ENCODE results near the gene TPRKB. TPM values are rescaled to one million over a fixed set of nuclear protein-coding genes. Genes with fewer than 3 reads are reported as not detected.
"Not testable (repeated sequence)": the region's sequence is repeated elsewhere in the genome, so short reads cannot be mapped to it uniquely, and the experiment has no call there.

TPRKB gene
- total RNA-seq, 1 donor from 2014 or later, result 30.6 TPM

GRCh38 chr2:73718421-73718820 lies 18.7 kb downstream of the TPRKB start:
- Histone ChIP-seq H3K4me1 (peaks cover 11% of the 10 kb centered on the region), H3K36me3 (no peaks in the 10 kb centered on the region), H3K27me3 (ENCODE audit: low read depth) (no peaks in the 10 kb centered on the region), H3K27ac (replicated peaks) (no peak overlapping the region), H3K4me3 (no peak overlapping the region), H3K9me3 (replicated peaks) (peaks cover 11% of the 10 kb centered on the region)
- TF ChIP-seq CTCF (IDR thresholded peaks at IDR 0.05; ENCODE audit: borderline replicate concordance), result no peak
- intact Hi-C loops (cut with micrococcal nuclease), result no loop called here
- DNase-seq, result no peak

GRCh38 chr2:73717695-73718094 lies 19.4 kb downstream of the TPRKB start:
- Histone ChIP-seq H3K9me3 (replicated peaks) (peaks cover 11% of the 10 kb centered on the region), H3K4me1 (peaks cover 11% of the 10 kb centered on the region)
- H3K27ac ChIP-seq (replicated peaks); DNase-seq; H3K36me3 ChIP-seq; intact Hi-C loops (cut with micrococcal nuclease); H3K4me3 ChIP-seq; H3K27me3 ChIP-seq (ENCODE audit: low read depth): not testable (repeated sequence)

GRCh38 chr2:73717251-73717606 lies 19.9 kb downstream of the TPRKB start:
- H3K4me3 ChIP-seq, result no peak overlapping the region
- H3K4me1 ChIP-seq, result peaks cover 11% of the 10 kb centered on the region
- intact Hi-C loops (cut with micrococcal nuclease), result no loop called here
- no peak overlapping the region for H3K27ac ChIP-seq (replicated peaks)
- TF ChIP-seq CTCF (IDR thresholded peaks at IDR 0.05; ENCODE audit: borderline replicate concordance), result no peak
- DNase-seq, result no peak
- H3K36me3 ChIP-seq, result no peaks in the 10 kb centered on the region
- H3K27me3 ChIP-seq (ENCODE audit: low read depth), result no peaks in the 10 kb centered on the region
- peaks cover 11% of the 10 kb centered on the region for H3K9me3 ChIP-seq (replicated peaks)

- H3K9me3 ChIP-seq (replicated peaks), result peaks cover 11% of the 10 kb centered on the region
- H3K4me1 ChIP-seq, result peaks cover 11% of the 10 kb centered on the region
- H3K27ac ChIP-seq (replicated peaks), result no peak overlapping the region
- no peak for DNase-seq
- TF ChIP-seq CTCF (IDR thresholded peaks at IDR 0.05; ENCODE audit: borderline replicate concordance), result no peak
- intact Hi-C loops (cut with micrococcal nuclease), result no loop called here
- H3K27me3 ChIP-seq (ENCODE audit: low read depth), result no peaks in the 10 kb centered on the region
- no peaks in the 10 kb centered on the region for H3K36me3 ChIP-seq
- peak overlapping the region; percentile 7 for H3K4me3 ChIP-seq
These were observed 20.4 kb downstream of the TPRKB start for GRCh38 chr2:73716543-73717250.

- intact Hi-C loops (cut with micrococcal nuclease), result no loop called here
- no peak overlapping the region for H3K27ac ChIP-seq (replicated peaks)
- peaks cover 11% of the 10 kb centered on the region for H3K9me3 ChIP-seq (replicated peaks)
- TF ChIP-seq CTCF (IDR thresholded peaks at IDR 0.05; ENCODE audit: borderline replicate concordance), result no peak
- H3K4me3 ChIP-seq, result no peak overlapping the region
- no peaks in the 10 kb centered on the region for H3K27me3 ChIP-seq (ENCODE audit: low read depth)
- no peaks in the 10 kb centered on the region for H3K36me3 ChIP-seq
- no peak for DNase-seq
- H3K4me1 ChIP-seq, result peaks cover 11% of the 10 kb centered on the region
These were observed 23.1 kb downstream of the TPRKB start for GRCh38 chr2:73714091-73714490.

- no peak overlapping the region for H3K4me3 ChIP-seq
- H3K4me1 ChIP-seq, result no peaks in the 10 kb centered on the region
- DNase-seq, result no peak
- TF ChIP-seq CTCF (IDR thresholded peaks at IDR 0.05; ENCODE audit: borderline replicate concordance), result no peak
- H3K27ac ChIP-seq (replicated peaks), result no peak overlapping the region
- intact Hi-C loops (cut with micrococcal nuclease), result no loop called here
- H3K36me3 ChIP-seq, result no peaks in the 10 kb centered on the region
- no peaks in the 10 kb centered on the region for H3K27me3 ChIP-seq (ENCODE audit: low read depth)
- H3K9me3 ChIP-seq (replicated peaks), result no peaks in the 10 kb centered on the region
These were observed 28.6 kb downstream of the TPRKB start for GRCh38 chr2:73708527-73708926.

All from left ventricle myocardium inferior (tissue), 1 donor.